HG02885 (cell line): Measurements from ENCODE around the gene MAS1L.

Experiments used
- ATAC-seq: cut with Tn5 transposase; IDR thresholded peaks from one replicate; pipeline ENCODE4 v1.9.1; 2021; ENCODE audit warnings: mild to moderate bottlenecking; ENCODE audit not compliant: unreplicated experiment, poor library complexity

MAS1L gene

GRCh38 chr6:29487660-29488059 is at the start of gene MAS1L:
MAS1L (minus strand) TSS chr6:29487956; CDS start chr6:29487902, 54 bp downstream.
- no peak for ATAC-seq

- ATAC-seq, result no peak
Observed at GRCh38 chr6:29532320-29532951, 44.7 kb upstream of the MAS1L start.

- no peak for ATAC-seq
Observed at GRCh38 chr6:29531668-29532067, 43.9 kb upstream of the MAS1L start.

- ATAC-seq, result no peak
Observed at GRCh38 chr6:29530671-29531310, 43.0 kb upstream of the MAS1L start.

- no peak for ATAC-seq
Observed at GRCh38 chr6:29529956-29530355, 42.2 kb upstream of the MAS1L start.

- no peak for ATAC-seq
Observed at GRCh38 chr6:29528988-29529560, 41.3 kb upstream of the MAS1L start.

GRCh38 chr6:29528300-29528931 is 40.7 kb upstream of the MAS1L start:
- ATAC-seq, result no peak

- no peak for ATAC-seq
Observed at GRCh38 chr6:29527564-29527963, 39.8 kb upstream of the MAS1L start.

- ATAC-seq, result no peak
Observed at GRCh38 chr6:29527126-29527525, 39.4 kb upstream of the MAS1L start.

- no peak for ATAC-seq
Observed at GRCh38 chr6:29525311-29525639, 37.5 kb upstream of the MAS1L start.

- no peak for ATAC-seq
Observed at GRCh38 chr6:29524444-29525310, 36.9 kb upstream of the MAS1L start.

- no peak for ATAC-seq
Observed at GRCh38 chr6:29524044-29524443, 36.3 kb upstream of the MAS1L start.

- ATAC-seq, result no peak
Observed at GRCh38 chr6:29522227-29522626, 34.5 kb upstream of the MAS1L start.

GRCh38 chr6:29521006-29521680 is 33.4 kb upstream of the MAS1L start:
- ATAC-seq, result no peak

- no peak for ATAC-seq
Observed at GRCh38 chr6:29520232-29520631, 32.5 kb upstream of the MAS1L start.

GRCh38 chr6:29519291-29520010 is 31.7 kb upstream of the MAS1L start:
- ATAC-seq, result no peak

GRCh38 chr6:29517728-29518440 is 30.1 kb upstream of the MAS1L start:
- ATAC-seq, result no peak

GRCh38 chr6:29517245-29517644 is 29.5 kb upstream of the MAS1L start:
- no peak for ATAC-seq

GRCh38 chr6:29516108-29516507 is 28.4 kb upstream of the MAS1L start:
- no peak for ATAC-seq
